Right lobe of liver (tissue), 4 donors: Measurements from ENCODE around the gene MAP3K3.

Source experiments
- POLR2A ChIP-seq: fragments of 450-650 bp; IDR thresholded peaks from one replicate; pipeline ENCODE4 v1.6.1; 2017; ENCODE audit warnings: antibody characterized with exemption, mild to moderate bottlenecking
- TF ChIP-seq, protein P1 (sequence below), 4 donors: fragments of 200-600 bp in 3 of 4; fragments of 450-650 bp in 1 of 4; IDR thresholded peaks; one replicate each; pipeline versions ENCODE4 v1.5.1 to v1.8.0; 2016 to 2022; ENCODE audit warnings: antibody characterized with exemption in 4 of 4, mild to moderate bottlenecking in 2 of 4
- donor health status: DM: no; HTN: no; CAD: no.
- donor health status: DM: no; HTN: no; CAD: no.
- donor health status: DM: no; HTN: yes; CAD: no.

- TF ChIP-seq POLR2A, result no peak
- TF ChIP-seq, protein P1, sequence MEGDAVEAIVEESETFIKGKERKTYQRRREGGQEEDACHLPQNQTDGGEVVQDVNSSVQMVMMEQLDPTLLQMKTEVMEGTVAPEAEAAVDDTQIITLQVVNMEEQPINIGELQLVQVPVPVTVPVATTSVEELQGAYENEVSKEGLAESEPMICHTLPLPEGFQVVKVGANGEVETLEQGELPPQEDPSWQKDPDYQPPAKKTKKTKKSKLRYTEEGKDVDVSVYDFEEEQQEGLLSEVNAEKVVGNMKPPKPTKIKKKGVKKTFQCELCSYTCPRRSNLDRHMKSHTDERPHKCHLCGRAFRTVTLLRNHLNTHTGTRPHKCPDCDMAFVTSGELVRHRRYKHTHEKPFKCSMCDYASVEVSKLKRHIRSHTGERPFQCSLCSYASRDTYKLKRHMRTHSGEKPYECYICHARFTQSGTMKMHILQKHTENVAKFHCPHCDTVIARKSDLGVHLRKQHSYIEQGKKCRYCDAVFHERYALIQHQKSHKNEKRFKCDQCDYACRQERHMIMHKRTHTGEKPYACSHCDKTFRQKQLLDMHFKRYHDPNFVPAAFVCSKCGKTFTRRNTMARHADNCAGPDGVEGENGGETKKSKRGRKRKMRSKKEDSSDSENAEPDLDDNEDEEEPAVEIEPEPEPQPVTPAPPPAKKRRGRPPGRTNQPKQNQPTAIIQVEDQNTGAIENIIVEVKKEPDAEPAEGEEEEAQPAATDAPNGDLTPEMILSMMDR (IDR thresholded peaks at IDR 0.05), result no peak
These were observed 118.9 kb downstream of the MAP3K3 start for GRCh38 chr17:63741143-63741407.
